ENCODE results near the gene CRIM1. TPM values are rescaled to one million over a fixed set of nuclear protein-coding genes. Genes with fewer than 3 reads are reported as not detected.

The CRIM1 gene
- total RNA-seq, 1 experiment from 2014 or later, result 27.6 TPM

DNA sequence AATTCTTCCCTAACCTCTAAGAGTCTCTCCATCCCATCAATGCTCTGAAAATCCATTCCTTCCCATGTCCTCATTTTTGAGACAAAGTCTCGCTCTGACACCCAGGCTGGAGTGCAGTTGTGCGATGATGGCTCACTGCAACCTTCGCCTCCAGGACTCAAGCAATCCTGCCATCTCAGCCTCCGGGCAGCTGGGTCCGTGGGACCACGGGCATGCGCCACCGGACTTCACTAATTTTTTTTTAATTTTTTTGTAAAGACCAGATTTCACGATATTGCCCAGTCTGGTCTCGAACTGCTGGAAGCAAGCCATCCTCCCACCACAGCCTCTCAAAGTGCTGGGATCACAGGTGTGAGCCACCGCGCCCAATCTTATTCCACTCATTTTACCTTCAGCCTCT is 240.8 kb downstream of the CRIM1 start:
- Histone ChIP-seq H3K27me3 (ENCODE audit: insufficient read depth, low read length) (no peaks in the 10 kb centered on the region), H2AFZ (ENCODE audit: low read length) (no peak overlapping the region), H3K4ac (ENCODE audit: low read depth, low read length) (no peak overlapping the region), H3K79me2 (ENCODE audit: insufficient read depth, low read length) (peaks cover 6% of the 10 kb centered on the region; the same call in 1 of the 2 replicates), H3K27ac (ENCODE audit: insufficient read length, low read depth, low read length) (no peak overlapping the region), H3K4me2 (ENCODE audit: insufficient read depth, insufficient read length, low read length) (peak overlapping the region; percentile 81), H4K8ac (replicated peaks; ENCODE audit: insufficient read length, low read depth, low read length) (no peak overlapping the region), H4K91ac (ENCODE audit: insufficient read length, low read depth, low read length) (no peak overlapping the region), H3K9me3 (ENCODE audit: control insufficient read depth, low read depth, low read length) (no peaks in the 10 kb centered on the region), H4K5ac (ENCODE audit: insufficient read length, low read depth, low read length) (no peak overlapping the region), H4K20me1 (ENCODE audit: control insufficient read depth, insufficient read depth, insufficient read length) (no peaks in the 10 kb centered on the region), H2BK5ac (ENCODE audit: insufficient read length, low read length) (no peak overlapping the region), H3K14ac (ENCODE audit: insufficient read depth, low read length) (no peak overlapping the region), H2BK120ac (ENCODE audit: low read depth, low read length, poor library complexity, severe bottlenecking) (no peak overlapping the region), H3K23me2 (ENCODE audit: insufficient read length, low read depth, low read length, poor library complexity, severe bottlenecking) (peaks cover 4% of the 10 kb centered on the region), H2BK20ac (ENCODE audit: low read depth, low read length, poor library complexity, severe bottlenecking) (no peak overlapping the region), H3K18ac (ENCODE audit: insufficient read length, low read depth, low read length) (no peak overlapping the region), H2BK15ac (ENCODE audit: low read depth, low read length) (no peak overlapping the region), H3T11ph (ENCODE audit: low read length) (no peak overlapping the region), H2AK5ac (ENCODE audit: insufficient read length, low read length) (no peak overlapping the region), H3K56ac (ENCODE audit: insufficient read length, low read depth, low read length) (no peak overlapping the region), H3K4me1 (ENCODE audit: insufficient read depth, low read length) (peaks cover 3% of the 10 kb centered on the region; the same call in 1 of the 2 replicates), H3K23ac (ENCODE audit: insufficient read length, low read depth, low read length) (no peak overlapping the region), H3K9ac (ENCODE audit: extremely low read depth, insufficient read length, low read length) (no peak overlapping the region), H2BK12ac (ENCODE audit: insufficient read length, low read depth, low read length) (no peak overlapping the region), H3K79me1 (ENCODE audit: insufficient read depth, low read depth, low read length, poor library complexity, severe bottlenecking) (no peaks in the 10 kb centered on the region)
- Mint-ChIP-seq H3K9me3 (no peaks in the 10 kb centered on the region), H3K27ac (no peak overlapping the region), H3K4me3 (peak overlapping the region; percentile 70 to 78), H3K36me3 (ENCODE audit: insufficient read depth in 1 of 3, low read depth in 3 of 3) (peaks cover 4 to 28% (median 21%) of the 10 kb centered on the region in 3 experiments), H3K4me1 (peaks cover 25 to 36% of the 10 kb centered on the region in 2 experiments), H3K27me3 (ENCODE audit: low read depth) (peaks cover 20% of the 10 kb centered on the region)
- no peak for DNase-seq
- WGBS (ENCODE audit: extremely low coverage, insufficient read length, low lambda C conversion rate), result no CpG with 5 or more reads among the region's 12 CpGs
- TF ChIP-seq, protein P1, sequence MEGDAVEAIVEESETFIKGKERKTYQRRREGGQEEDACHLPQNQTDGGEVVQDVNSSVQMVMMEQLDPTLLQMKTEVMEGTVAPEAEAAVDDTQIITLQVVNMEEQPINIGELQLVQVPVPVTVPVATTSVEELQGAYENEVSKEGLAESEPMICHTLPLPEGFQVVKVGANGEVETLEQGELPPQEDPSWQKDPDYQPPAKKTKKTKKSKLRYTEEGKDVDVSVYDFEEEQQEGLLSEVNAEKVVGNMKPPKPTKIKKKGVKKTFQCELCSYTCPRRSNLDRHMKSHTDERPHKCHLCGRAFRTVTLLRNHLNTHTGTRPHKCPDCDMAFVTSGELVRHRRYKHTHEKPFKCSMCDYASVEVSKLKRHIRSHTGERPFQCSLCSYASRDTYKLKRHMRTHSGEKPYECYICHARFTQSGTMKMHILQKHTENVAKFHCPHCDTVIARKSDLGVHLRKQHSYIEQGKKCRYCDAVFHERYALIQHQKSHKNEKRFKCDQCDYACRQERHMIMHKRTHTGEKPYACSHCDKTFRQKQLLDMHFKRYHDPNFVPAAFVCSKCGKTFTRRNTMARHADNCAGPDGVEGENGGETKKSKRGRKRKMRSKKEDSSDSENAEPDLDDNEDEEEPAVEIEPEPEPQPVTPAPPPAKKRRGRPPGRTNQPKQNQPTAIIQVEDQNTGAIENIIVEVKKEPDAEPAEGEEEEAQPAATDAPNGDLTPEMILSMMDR (conservative IDR thresholded peaks at IDR 0.05), result no peak
